ENCODE measurements around the gene FRMD7.

DNA sequence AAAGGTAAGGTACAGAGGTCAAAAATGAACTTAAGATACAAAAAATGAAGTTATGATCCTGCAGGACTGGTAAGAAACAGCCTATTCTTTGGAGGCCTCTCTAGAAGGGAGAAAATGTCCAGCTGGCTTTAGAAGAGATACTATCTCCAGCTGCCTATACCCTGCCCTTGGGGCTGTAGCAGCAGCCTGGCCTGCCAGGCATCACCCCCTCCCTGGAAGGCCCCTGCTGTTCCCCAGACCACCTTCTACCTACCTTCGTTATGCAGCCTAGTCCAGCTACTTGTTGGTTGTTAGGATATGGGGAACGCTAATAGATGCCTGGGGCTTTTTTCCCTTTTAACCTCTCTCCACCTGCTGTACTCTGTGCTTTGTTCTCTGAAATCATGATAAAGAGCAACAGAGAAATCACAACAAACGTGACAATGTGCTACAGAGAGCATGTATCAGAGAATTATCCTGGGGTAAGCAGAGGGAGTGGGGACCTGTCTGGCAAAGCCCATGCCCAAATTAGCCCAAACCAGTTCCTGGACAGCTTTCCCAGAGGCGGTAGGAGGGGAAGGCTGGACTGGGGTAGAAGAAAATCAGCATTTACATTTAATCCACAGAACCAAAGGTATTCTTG lies 34.5 kb downstream of the FRMD7 start:
- TF ChIP-seq FOXO1 (CRISPR knock-in tag; IDR thresholded peaks at IDR 0.05) (no peak), ZNF570 (CRISPR knock-in tag; IDR thresholded peaks at IDR 0.05; ENCODE audit: borderline replicate concordance) (no peak), CAMTA2 (CRISPR knock-in tag; IDR thresholded peaks at IDR 0.05; ENCODE audit: borderline replicate concordance) (no peak), SMC3 (IDR thresholded peaks at IDR 0.05; ENCODE audit: low read length) (no peak), RBM22 (optimal IDR thresholded peaks at IDR 0.05; ENCODE audit: low read length) (no peak), ZNF761 (CRISPR knock-in tag; conservative IDR thresholded peaks at IDR 0.05) (no peak), ZNF367 (CRISPR knock-in tag; IDR thresholded peaks at IDR 0.05; ENCODE audit: borderline replicate concordance) (no peak), ZNF768 (CRISPR knock-in tag; IDR thresholded peaks at IDR 0.05) (no peak), NFE2L2 (IDR thresholded peaks at IDR 0.05; ENCODE audit: low read length) (no peak)
- TF ChIP-seq, protein P1, sequence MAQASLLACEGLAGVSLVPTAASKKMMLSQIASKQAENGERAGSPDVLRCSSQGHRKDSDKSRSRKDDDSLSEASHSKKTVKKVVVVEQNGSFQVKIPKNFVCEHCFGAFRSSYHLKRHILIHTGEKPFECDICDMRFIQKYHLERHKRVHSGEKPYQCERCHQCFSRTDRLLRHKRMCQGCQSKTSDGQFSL (CRISPR knock-in tag; IDR thresholded peaks at IDR 0.05): no peak
